HCT116 (cell line): ENCODE results near the gene SMIM35. TPM values are rescaled to one million over a fixed set of nuclear protein-coding genes. Genes with fewer than 3 reads are reported as not detected.

ENCODE experiments used
- ATAC-seq: fragments of 200-7000 bp; cut with Tn5 transposase; 2 replicates; pipeline ENCODE4 v1.9.1; 2020; ENCODE audit warnings: mild to moderate bottlenecking, moderate library complexity
- BruUV-seq: library from RNA; stranded (reverse); fragments of 400-500 nt; replicated peaks from 2 replicates; lab custom pipeline; 2021; lab: Mats Ljungman, UMichigan
- CTCF ChIA-PET: fragments of 300-600 bp; sonication (Branson Sonifier 250); formaldehyde crosslinking; loops from one replicate; lab custom pipeline; 2021; ENCODE audit warnings: antibody characterized with exemption; lab: Charles Lee
- POLR2A ChIA-PET: fragments of 300-600, 350-600 bp; sonication (Branson Sonifier 250); formaldehyde crosslinking; loops from one replicate; lab custom pipeline; 2021; ENCODE audit warnings: antibody characterized with exemption; lab: Charles Lee
- RAD21 ChIA-PET, 2 experiments: fragments of 300-600 bp; sonication (Branson Sonifier 250); formaldehyde crosslinking; loops; one replicate each; lab custom pipeline; 2023; ENCODE audit warnings: low total read pairs in 2 of 2; ENCODE audit not compliant: uncharacterized antibody in 2 of 2, unreplicated experiment in 2 of 2, low non-redundant PET in 1 of 2; lab: Charles Lee
- DNase-seq: peaks from one replicate; pipeline ENCODE4 v3.0.0-alpha.2; 2010; ENCODE audit warnings: low read depth, low spot score
- H2AFZ ChIP-seq: fragments of 200-600 bp; shearing (Covaris generic), sonication (generic); 2 replicates; pipeline ENCODE4 v1.6.1; 2017; ENCODE audit warnings: low read depth, mixed run types, mixed read lengths, antibody characterized with exemption, low read length; ENCODE audit not compliant: poor library complexity, severe bottlenecking
- H3K27ac ChIP-seq: 2 replicates; pipeline ENCODE4 v1.5.1; 2012; ENCODE audit warnings: low read depth, low read length
- H3K27me3 ChIP-seq: fragments of 200-600 bp; sonication (generic); 2 replicates; pipeline ENCODE4 v1.6.1; 2016; ENCODE audit warnings: mixed run types, low read length, mixed read lengths; ENCODE audit not compliant: insufficient read depth
- H3K36me3 ChIP-seq, 2 experiments: fragments of 200-500 bp in 1 of 2; fragments of 200-600 bp in 1 of 2; sonication (Bioruptor generic) in 1 of 2; sonication (generic) in 1 of 2; 2 replicates each; pipeline versions ENCODE4 v1.5.1 to v1.6.1; 2014 to 2016; ENCODE audit warnings: low read length in 2 of 2, inconsistent platforms in 1 of 2, mixed read lengths in 1 of 2, mixed run types in 1 of 2; ENCODE audit not compliant: insufficient read depth in 2 of 2, control insufficient read depth in 1 of 2
- H3K4me1 ChIP-seq, 2 experiments: fragments of 200-600 bp in 1 of 2; sonication (generic) in 1 of 2; 2 replicates each; pipeline versions ENCODE4 v1.5.1 to v1.6.1; 2012 to 2017; ENCODE audit warnings: low read length in 2 of 2, inconsistent platforms in 1 of 2, mild to moderate bottlenecking in 1 of 2, mixed read lengths in 1 of 2, mixed run types in 1 of 2, moderate library complexity in 1 of 2; ENCODE audit not compliant: insufficient read depth in 2 of 2, control insufficient read depth in 1 of 2
- H3K4me2 ChIP-seq: fragments of 200-600 bp; sonication (generic); 2 replicates; pipeline ENCODE4 v1.6.1; 2017; ENCODE audit warnings: mixed run types, low read length, mixed read lengths
- H3K4me3 ChIP-seq, 2 experiments: fragments of 200-600 bp in 1 of 2; sonication (generic) in 1 of 2; replicated peaks in 1 of 2; 2 replicates each; pipeline ENCODE4 v1.5.1; 2011 to 2016; ENCODE audit warnings: low read length in 2 of 2, control low read depth in 1 of 2, low read depth in 1 of 2, mild to moderate bottlenecking in 1 of 2, mixed read lengths in 1 of 2, mixed run types in 1 of 2
- H3K79me2 ChIP-seq: fragments of 200-600 bp; sonication (generic); 2 replicates; pipeline ENCODE4 v1.6.1; 2017; ENCODE audit warnings: mild to moderate bottlenecking, mixed run types, low read length, moderate library complexity, mixed read lengths; ENCODE audit not compliant: insufficient read depth
- H3K9ac ChIP-seq: fragments of 200-600 bp; sonication (generic); 2 replicates; pipeline ENCODE4 v1.6.1; 2016; ENCODE audit warnings: low read length, mixed read lengths
- H3K9me2 ChIP-seq: fragments of 200-600 bp; sonication (generic), shearing (Covaris generic); 2 replicates; pipeline ENCODE4 v1.6.1; 2017; ENCODE audit warnings: mixed run types, mild to moderate bottlenecking, moderate library complexity; ENCODE audit not compliant: insufficient read depth
- H3K9me3 ChIP-seq, 2 experiments: fragments of 200-500 bp in 1 of 2; fragments of 200-600 bp in 1 of 2; sonication (Bioruptor generic) in 1 of 2; sonication (generic) in 1 of 2; 2 replicates each; pipeline ENCODE4 v1.6.1; 2014 to 2017; ENCODE audit warnings: low read length in 2 of 2, mixed read lengths in 2 of 2, inconsistent platforms in 1 of 2, low read depth in 1 of 2, mild to moderate bottlenecking in 1 of 2, mixed run types in 1 of 2, moderate library complexity in 1 of 2; ENCODE audit not compliant: control insufficient read depth in 1 of 2, insufficient read depth in 1 of 2
- H4K20me1 ChIP-seq: fragments of 200-600 bp; sonication (generic), shearing (Covaris generic); 2 replicates; pipeline ENCODE4 v1.6.1; 2017; ENCODE audit warnings: mixed run types, mild to moderate bottlenecking, moderate library complexity; ENCODE audit not compliant: insufficient read depth
- EZH2 ChIP-seq: fragments of 200-600 bp; sonication (generic); IDR thresholded peaks from 2 replicates; pipeline ENCODE4 v1.6.1; 2017; ENCODE audit warnings: antibody characterized with exemption, mixed run types
- EZH2phosphoT487 ChIP-seq: fragments of 200-600 bp; IDR thresholded peaks from 2 replicates; pipeline ENCODE4 v1.6.1; 2018; ENCODE audit warnings: antibody characterized with exemption, borderline replicate concordance
- JUND ChIP-seq: IDR thresholded peaks from 2 replicates; pipeline ENCODE4 v1.6.1; 2012
- REST ChIP-seq: IDR thresholded peaks from 2 replicates; pipeline ENCODE4 v1.6.1; 2012; ENCODE audit warnings: low read depth
- SIN3A ChIP-seq: IDR thresholded peaks from 2 replicates; pipeline ENCODE4 v1.6.1; 2012; ENCODE audit warnings: low read depth
- intact Hi-C: fragments of 100-400 bp; cut with micrococcal nuclease; formaldehyde crosslinking; loops from 2 replicates; pipeline ENCODE4 v1.10.0; 2022
- total RNA-seq: library from RNA; stranded (reverse); gene quantifications from one replicate; pipeline ENCODE4 v1.2.1, GENCODE V29; 2021; ENCODE audit not compliant: unreplicated experiment

SMIM35 gene
- total RNA-seq, 1 experiment from 2014 or later = not detected

DNA sequence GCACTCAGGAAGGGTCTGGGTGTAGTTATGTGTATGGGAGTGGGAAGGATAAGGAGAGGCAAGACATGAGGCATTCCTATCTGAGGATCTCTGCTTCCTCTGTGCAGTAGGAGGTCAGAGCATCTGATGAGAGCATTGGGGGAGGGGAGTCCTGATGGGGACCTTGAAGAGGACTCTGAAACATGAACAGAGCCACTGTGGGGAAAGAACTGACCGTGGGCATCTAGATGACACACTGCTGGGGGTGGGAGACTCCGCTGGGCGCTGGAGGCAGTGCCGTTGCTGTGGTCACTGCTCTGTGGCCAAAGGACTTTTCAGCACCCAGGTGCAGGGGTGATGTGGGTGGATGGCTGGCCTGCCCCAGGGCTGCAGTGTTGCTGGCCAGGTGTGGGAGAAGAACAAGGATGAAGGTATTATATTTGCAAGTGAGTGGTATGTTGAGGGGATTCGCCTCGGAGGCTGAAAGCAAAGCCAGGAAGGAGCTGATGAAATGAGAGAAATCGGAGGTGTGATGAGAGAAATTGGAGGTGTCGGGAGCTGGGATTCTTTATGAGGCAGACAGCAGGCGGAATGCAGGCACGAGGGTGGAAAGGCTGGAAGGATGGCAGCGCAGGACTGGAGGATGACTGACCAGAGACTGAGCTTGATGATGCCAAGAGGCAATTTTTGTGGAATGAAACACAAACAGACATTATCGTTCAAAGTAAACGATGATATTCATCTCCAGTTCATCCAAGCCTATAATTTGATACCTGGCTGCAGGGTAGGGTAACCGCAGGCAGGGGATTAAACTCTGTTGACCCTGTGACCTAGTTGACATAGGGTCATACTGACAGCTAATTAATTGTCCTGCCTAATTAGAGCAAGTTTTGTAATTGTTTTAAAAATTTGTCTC lies 29.3 kb downstream of the SMIM35 start:
- H2AFZ ChIP-seq = no peak overlapping the region
- CTCF ChIA-PET = interaction anchor here (0.6 to 0.9 kb wide), 2 partner anchors 9 to 250 kb away, joined by 3 to 4 read pairs; no protein-coding TSS in a partner anchor
- ATAC-seq (no peak), DNase-seq (no peak)
- no peaks in the 10 kb centered on the region for H3K27me3 ChIP-seq
- H3K4me1 ChIP-seq = peaks cover 0 to 13% of the 10 kb centered on the region in 2 experiments; a peak in 2 of 4 replicates
- H4K20me1 ChIP-seq = no peaks in the 10 kb centered on the region
- H3K4me3 ChIP-seq = no peak overlapping the region
- intact Hi-C loops = no loop called here
- H3K36me3 ChIP-seq = no peaks in the 10 kb centered on the region
- no peak for TF ChIP-seq EZH2
- no peak for TF ChIP-seq JUND
- TF ChIP-seq EZH2phosphoT487 = no peak
- no peak for TF ChIP-seq REST
- no peak for TF ChIP-seq SIN3A
- no TSS peak for BruUV-seq
- POLR2A ChIA-PET = no interaction called here
- H3K27ac ChIP-seq = no peak overlapping the region
- H3K9me3 ChIP-seq = no peaks in the 10 kb centered on the region
- no peaks in the 10 kb centered on the region for H3K9me2 ChIP-seq
- no peak overlapping the region for H3K9ac ChIP-seq
- H3K79me2 ChIP-seq = no peaks in the 10 kb centered on the region
- no peak overlapping the region for H3K4me2 ChIP-seq
- RAD21 ChIA-PET = no interaction called here
